GM23338 (cell line): ENCODE measurements around the gene CEP295NL.

Source experiments
- CTCF ChIP-seq, 2 experiments: fragments of 200-600 bp in 1 of 2; sonication (generic) in 1 of 2; conservative IDR thresholded peaks; 2 replicates each; pipeline versions ENCODE4 v1.5.1 to v1.6.1; 2016 to 2017; ENCODE audit warnings: antibody characterized with exemption in 2 of 2, low read depth in 2 of 2, mild to moderate bottlenecking in 2 of 2, moderate library complexity in 1 of 2
- EZH2 ChIP-seq: fragments of 200-600 bp; sonication (generic); IDR thresholded peaks from one replicate; pipeline ENCODE4 v1.8.0; 2017; ENCODE audit warnings: antibody characterized with exemption, mild to moderate bottlenecking, low read depth; ENCODE audit not compliant: unreplicated experiment
- EZH2phosphoT487 ChIP-seq: fragments of 200-600 bp; sonication (generic); IDR thresholded peaks from one replicate; pipeline ENCODE4 v1.8.1; 2018; ENCODE audit warnings: antibody characterized with exemption; ENCODE audit not compliant: unreplicated experiment

GRCh38 chr17:78952706-78953105, 49.7 kb upstream of the CEP295NL start:
- no peak for TF ChIP-seq EZH2
- no peak for TF ChIP-seq EZH2phosphoT487
- TF ChIP-seq CTCF (conservative IDR thresholded peaks at IDR 0.05; ENCODE audit: low read depth in 2 of 2): no peak
